Astrocyte (in vitro differentiated cells and primary cell): ENCODE results near the gene ACAP3. TPM values are rescaled to one million over a fixed set of nuclear protein-coding genes. Genes with fewer than 3 reads are reported as not detected.

ENCODE experiments used
- DNase-seq: peaks from one replicate; pipeline ENCODE4 v3.0.0-alpha.2; 2010; ENCODE audit warnings: low read depth
- FAIRE-seq: peaks from 2 replicates; lab custom pipeline; 2011; peaks lifted over from hg19 to GRCh38; lab: Jason Lieb, UNC
- H2AFZ ChIP-seq: 2 replicates; pipeline ENCODE4 v1.6.0; 2012; ENCODE audit warnings: low read depth, low read length, inconsistent platforms
- H3K27ac ChIP-seq: 2 replicates; pipeline ENCODE4 v1.5.1; 2011; ENCODE audit warnings: low read depth, low read length, inconsistent platforms
- H3K27me3 ChIP-seq: 2 replicates; pipeline ENCODE4 v1.6.0; 2011; ENCODE audit warnings: low read length, inconsistent platforms; ENCODE audit not compliant: insufficient read depth
- H3K36me3 ChIP-seq: 2 replicates; pipeline ENCODE4 v1.5.1; 2011; ENCODE audit warnings: low read length, inconsistent platforms; ENCODE audit not compliant: insufficient read depth
- H3K4me1 ChIP-seq: 2 replicates; pipeline ENCODE4 v1.5.1; 2011; ENCODE audit warnings: low read length, inconsistent platforms; ENCODE audit not compliant: insufficient read depth
- H3K4me2 ChIP-seq: 2 replicates; pipeline ENCODE4 v1.6.0; 2012; ENCODE audit warnings: low read length, inconsistent platforms
- H3K4me3 ChIP-seq: 2 replicates; pipeline ENCODE4 v1.5.1; 2011; ENCODE audit warnings: low read depth, mild to moderate bottlenecking, low read length, inconsistent platforms; ENCODE audit not compliant: insufficient read depth
- H3K79me2 ChIP-seq: 2 replicates; pipeline ENCODE4 v1.6.0; 2012; ENCODE audit warnings: mild to moderate bottlenecking, low read length, inconsistent platforms; ENCODE audit not compliant: insufficient read depth
- H3K9ac ChIP-seq: 2 replicates; pipeline ENCODE4 v1.6.0; 2012; ENCODE audit warnings: mild to moderate bottlenecking, low read length, inconsistent platforms
- H3K9me3 ChIP-seq: 2 replicates; pipeline ENCODE4 v1.5.1; 2012; ENCODE audit warnings: low read depth, mild to moderate bottlenecking, low read length, inconsistent platforms; ENCODE audit not compliant: insufficient read depth
- H4K20me1 ChIP-seq: 2 replicates; pipeline ENCODE4 v1.6.0; 2012; ENCODE audit warnings: low read length, inconsistent platforms; ENCODE audit not compliant: insufficient read depth
- H3K27ac Mint-ChIP-seq: one replicate; pipeline ENCODE4 v1.8.0; 2021; ENCODE audit warnings: mild to moderate bottlenecking, mixed read lengths; ENCODE audit not compliant: unreplicated experiment
- H3K27me3 Mint-ChIP-seq: one replicate; pipeline ENCODE4 v1.8.0; 2021; ENCODE audit warnings: low read depth, mixed read lengths; ENCODE audit not compliant: unreplicated experiment
- H3K36me3 Mint-ChIP-seq: one replicate; pipeline ENCODE4 v1.8.0; 2021; ENCODE audit warnings: low read depth, mixed read lengths; ENCODE audit not compliant: unreplicated experiment
- H3K4me1 Mint-ChIP-seq: one replicate; pipeline ENCODE4 v1.8.0; 2021; ENCODE audit warnings: low read depth, mixed read lengths; ENCODE audit not compliant: unreplicated experiment
- H3K4me3 Mint-ChIP-seq: one replicate; pipeline ENCODE4 v1.8.0; 2021; ENCODE audit warnings: mild to moderate bottlenecking, moderate library complexity, mixed read lengths; ENCODE audit not compliant: unreplicated experiment
- H3K9me3 Mint-ChIP-seq: one replicate; pipeline ENCODE4 v1.8.0; 2021; ENCODE audit warnings: mild to moderate bottlenecking, mixed read lengths; ENCODE audit not compliant: unreplicated experiment
- EZH2 ChIP-seq: IDR thresholded peaks from 2 replicates; pipeline ENCODE4 v1.6.1; 2012; ENCODE audit warnings: mild to moderate bottlenecking, low read length, inconsistent platforms; ENCODE audit not compliant: insufficient read depth
- total RNA-seq: library from RNA; stranded (reverse); gene quantifications from 2 replicates; pipeline ENCODE4 v1.2.1, GENCODE V29; 2021
- TF ChIP-seq, protein P1 (sequence below): IDR thresholded peaks from 2 replicates; pipeline ENCODE4 v1.5.1; 2011; ENCODE audit warnings: low read depth, mild to moderate bottlenecking, inconsistent platforms, low read length, moderate library complexity; ENCODE audit not compliant: insufficient read depth

Gene ACAP3
- total RNA-seq, 1 donor from 2014 or later = 64.0 TPM

DNA sequence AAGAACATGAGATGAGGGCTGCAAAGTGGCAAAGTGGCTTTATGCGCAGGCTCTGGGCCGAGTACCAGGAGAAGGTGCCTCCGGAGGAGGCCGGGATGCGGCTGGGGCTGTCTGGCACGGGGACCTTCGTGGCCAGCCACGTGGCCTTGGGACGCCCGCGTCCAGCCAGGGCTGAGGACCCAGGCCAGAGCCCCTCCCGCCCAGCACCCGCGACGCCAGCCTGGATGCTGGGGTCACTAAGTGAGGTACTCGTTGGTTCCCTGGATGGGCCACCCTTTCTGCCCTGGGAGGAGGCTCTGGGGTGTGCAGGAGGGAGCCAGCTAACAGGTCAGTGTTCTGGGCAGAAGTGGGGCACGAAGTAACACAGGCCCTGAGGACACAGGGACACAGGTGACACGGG is 14.9 kb downstream of the ACAP3 start:
- Histone ChIP-seq H3K4me1 (no peaks in the 10 kb centered on the region), H3K9ac (no peak overlapping the region), H3K27ac (no peak overlapping the region), H3K4me2 (no peak overlapping the region), H3K4me3 (no peak overlapping the region), H4K20me1 (peaks cover 8% of the 10 kb centered on the region), H3K79me2 (no peaks in the 10 kb centered on the region), H3K36me3 (no peaks in the 10 kb centered on the region), H3K27me3 (no peaks in the 10 kb centered on the region), H2AFZ (no peak overlapping the region), H3K9me3 (no peaks in the 10 kb centered on the region)
- TF ChIP-seq, protein P1, sequence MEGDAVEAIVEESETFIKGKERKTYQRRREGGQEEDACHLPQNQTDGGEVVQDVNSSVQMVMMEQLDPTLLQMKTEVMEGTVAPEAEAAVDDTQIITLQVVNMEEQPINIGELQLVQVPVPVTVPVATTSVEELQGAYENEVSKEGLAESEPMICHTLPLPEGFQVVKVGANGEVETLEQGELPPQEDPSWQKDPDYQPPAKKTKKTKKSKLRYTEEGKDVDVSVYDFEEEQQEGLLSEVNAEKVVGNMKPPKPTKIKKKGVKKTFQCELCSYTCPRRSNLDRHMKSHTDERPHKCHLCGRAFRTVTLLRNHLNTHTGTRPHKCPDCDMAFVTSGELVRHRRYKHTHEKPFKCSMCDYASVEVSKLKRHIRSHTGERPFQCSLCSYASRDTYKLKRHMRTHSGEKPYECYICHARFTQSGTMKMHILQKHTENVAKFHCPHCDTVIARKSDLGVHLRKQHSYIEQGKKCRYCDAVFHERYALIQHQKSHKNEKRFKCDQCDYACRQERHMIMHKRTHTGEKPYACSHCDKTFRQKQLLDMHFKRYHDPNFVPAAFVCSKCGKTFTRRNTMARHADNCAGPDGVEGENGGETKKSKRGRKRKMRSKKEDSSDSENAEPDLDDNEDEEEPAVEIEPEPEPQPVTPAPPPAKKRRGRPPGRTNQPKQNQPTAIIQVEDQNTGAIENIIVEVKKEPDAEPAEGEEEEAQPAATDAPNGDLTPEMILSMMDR = no peak
- no peak for TF ChIP-seq EZH2
- H3K9me3 Mint-ChIP-seq = no peaks in the 10 kb centered on the region
- H3K36me3 Mint-ChIP-seq = no peaks in the 10 kb centered on the region
- DNase-seq = no peak
- no peak overlapping the region for H3K27ac Mint-ChIP-seq
- H3K27me3 Mint-ChIP-seq = no peaks in the 10 kb centered on the region
- FAIRE-seq = no peak
- no peak overlapping the region for H3K4me3 Mint-ChIP-seq
- no peaks in the 10 kb centered on the region for H3K4me1 Mint-ChIP-seq

DNA sequence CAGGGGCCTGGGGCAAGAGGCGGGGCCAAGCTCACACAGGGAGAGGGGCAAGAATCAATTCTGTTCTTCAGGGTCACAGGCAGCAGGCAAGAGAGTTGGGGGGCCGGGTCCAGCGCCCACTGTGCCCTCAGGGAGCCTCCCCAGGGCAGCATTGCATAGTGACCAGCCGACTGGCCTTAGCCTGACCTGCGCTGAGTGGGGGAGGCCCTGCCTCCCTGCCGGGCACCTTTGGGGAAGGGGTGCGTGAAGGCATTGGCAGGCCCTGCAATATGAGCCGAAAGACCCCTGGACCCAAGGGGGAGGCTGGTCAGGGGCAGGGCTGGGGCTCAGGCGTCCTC is 15.3 kb downstream of the ACAP3 start:
- H3K27ac Mint-ChIP-seq = no peak overlapping the region

More for the DNA sequence above, 15.3 kb downstream of the ACAP3 start:
- H3K4me3 ChIP-seq = no peak overlapping the region
- H3K4me1 Mint-ChIP-seq = no peaks in the 10 kb centered on the region
- H3K9ac ChIP-seq = no peak overlapping the region
- peaks cover 8% of the 10 kb centered on the region for H4K20me1 ChIP-seq
- no peak overlapping the region for H3K27ac ChIP-seq
- DNase-seq (no peak), FAIRE-seq (no peak)
- no peaks in the 10 kb centered on the region for H3K27me3 ChIP-seq
- no peaks in the 10 kb centered on the region for H3K4me1 ChIP-seq
- H3K9me3 Mint-ChIP-seq = no peaks in the 10 kb centered on the region
- no peak overlapping the region for H3K4me3 Mint-ChIP-seq
- H2AFZ ChIP-seq = no peak overlapping the region
- H3K36me3 ChIP-seq = no peaks in the 10 kb centered on the region
- no peak for TF ChIP-seq EZH2
- TF ChIP-seq, protein P1 = no peak
- H3K79me2 ChIP-seq = no peaks in the 10 kb centered on the region
- no peaks in the 10 kb centered on the region for H3K36me3 Mint-ChIP-seq
- no peak overlapping the region for H3K4me2 ChIP-seq
- H3K9me3 ChIP-seq = no peaks in the 10 kb centered on the region
- H3K27me3 Mint-ChIP-seq = no peaks in the 10 kb centered on the region
